K562 (cell line): ENCODE data around the gene FZD4. TPM values are rescaled to one million over a fixed set of nuclear protein-coding genes. Genes with fewer than 3 reads are reported as not detected.

Experiments
- EHMT2 ChIP-seq: fragments of 450-650 bp; IDR thresholded peaks from 2 replicates; pipeline ENCODE4 v1.6.1; 2018; ENCODE audit warnings: antibody characterized with exemption
- MGA ChIP-seq: fragments of 450-650 bp; IDR thresholded peaks from 2 replicates; pipeline ENCODE4 v1.6.1; 2016; ENCODE audit warnings: mild to moderate bottlenecking, moderate library complexity
- NFIC ChIP-seq: fragments of 450-650 bp; IDR thresholded peaks from 2 replicates; pipeline ENCODE4 v1.6.1; 2017; ENCODE audit warnings: mild to moderate bottlenecking, inconsistent platforms
- PHB2 ChIP-seq: fragments of 450-650 bp; IDR thresholded peaks from 2 replicates; pipeline ENCODE4 v1.6.1; 2017; ENCODE audit warnings: low read depth
- POU5F1 ChIP-seq: fragments of 150-350 bp; IDR thresholded peaks from 2 replicates; pipeline ENCODE4 v1.6.1; 2014; ENCODE audit warnings: borderline replicate concordance, low read length, low read depth, mild to moderate bottlenecking; ENCODE audit not compliant: partially characterized antibody
- RBBP5 ChIP-seq: fragments of 200-600 bp; sonication (generic); IDR thresholded peaks from 2 replicates; pipeline ENCODE4 v1.6.1; 2012; ENCODE audit warnings: borderline replicate concordance, mild to moderate bottlenecking, low read length, control low read depth, inconsistent platforms; ENCODE audit not compliant: insufficient read depth, poor library complexity, severe bottlenecking
- SMARCC2 ChIP-seq: fragments of 450-650 bp; IDR thresholded peaks from 2 replicates; pipeline ENCODE4 v1.6.1; 2017; ENCODE audit warnings: antibody characterized with exemption, moderate library complexity, mild to moderate bottlenecking, low read depth
- TAF7 ChIP-seq: fragments of 450-650 bp; IDR thresholded peaks from 2 replicates; pipeline ENCODE4 v1.6.1; 2016; ENCODE audit warnings: missing genetic modification characterization, missing compliant biosample characterization
- TBP ChIP-seq: optimal IDR thresholded peaks from 2 replicates; pipeline ENCODE3; 2011; ENCODE audit warnings: low read depth, low read length, improper control_type of control experiment
- TFAM ChIP-seq: fragments of 250-450 bp; sonication (Bioruptor Pico); conservative IDR thresholded peaks from 2 replicates; pipeline ENCODE4 v1.5.0; 2021; ENCODE audit warnings: mild to moderate bottlenecking, moderate library complexity
- YY1 ChIP-seq, 3 experiments: IDR thresholded peaks; 2 replicates each; pipeline ENCODE4 v1.6.1; 2011; ENCODE audit warnings: low read length in 2 of 3, mild to moderate bottlenecking in 2 of 3, moderate library complexity in 2 of 3, borderline replicate concordance in 1 of 3, control low read depth in 1 of 3, low read depth in 1 of 3; ENCODE audit not compliant: insufficient read depth in 3 of 3, insufficient replicate concordance in 2 of 3, control insufficient read depth in 1 of 3, insufficient read length in 1 of 3; ENCODE audit errors: extremely low read depth in 1 of 3
- ZBTB49 ChIP-seq: sonication (generic); formaldehyde crosslinking; IDR thresholded peaks from 2 replicates; pipeline ENCODE4 v1.8.0; 2022; ENCODE audit warnings: missing genetic modification reagents, mild to moderate bottlenecking, borderline replicate concordance
- polyA plus RNA-seq, 8 experiments: library from polyadenylated mRNA; depleted of rRNA in 4 of 8; stranded (reverse) in 5 of 8; unstranded in 3 of 8; fragments of >200 nt; fragmentation: Nextera tagmentation in 2 of 8; fragmentation: Illumina TruSeq in 1 of 8; extraction: Ambion mirVana in 2 of 8; extraction: Trizol in 1 of 8; gene quantifications; 2 replicates each; pipeline versions ENCODE4 v1.2.1 to v1.2.3, GENCODE V29; 2011 to 2014; ENCODE audit warnings: inconsistent platforms in 1 of 8, missing spikeins in 1 of 8
- total RNA-seq, 7 experiments: library from RNA; depleted of rRNA in 6 of 7; stranded (reverse); fragments of >200 nt in 6 of 7; fragmentation: Illumina TruSeq in 2 of 7; extraction: Trizol in 2 of 7; gene quantifications; 2 replicates each; pipeline versions ENCODE4 v1.2.1 to v1.2.3, GENCODE V29; 2011 to 2021; ENCODE audit warnings: low replicate concordance in 1 of 7

Gene FZD4
- total and polyA plus RNA-seq, 9 of the 15 experiments (the other 6 are each of a cell fraction or from before 2014, with no cell fraction given): 1.2 to 7.9 (median 5.8) TPM

GRCh38 chr11:86931548-86932258 lies 23.5 kb downstream of the FZD4 start (continued):
- TF ChIP-seq PHB2 (0 out of 2 replicates have a peak, but pooled peaks have one; percentile 45), YY1 (IDR thresholded peaks at IDR 0.05; ENCODE audit: borderline replicate concordance in 1 of 3, control insufficient read depth in 1 of 3, extremely low read depth in 1 of 3, insufficient read depth in 3 of 3, insufficient read length in 1 of 3, insufficient replicate concordance in 2 of 3, low read depth in 1 of 3, low read length in 2 of 3) (no peak), TAF7 (tag) (no peak), ZBTB49 (CRISPR knock-in tag) (no peak), EHMT2 (0 out of 2 replicates have a peak, but pooled peaks have one; percentile 27), TBP (no peak), NFIC (peak; percentile 50; the same call in 1 of the 2 replicates), MGA (peak; percentile 30; the same call in 1 of the 2 replicates), POU5F1 (no peak), RBBP5 (no peak), SMARCC2 (peak; percentile 86), TFAM (CRISPR knock-in tag) (no peak)
